Tibial nerve (tissue), 4 donors: ENCODE results near the gene KRTAP12-4. TPM values are rescaled to one million over a fixed set of nuclear protein-coding genes. Genes with fewer than 3 reads are reported as not detected.

Source experiments
- DNase-seq, 2 donors: peaks; one replicate each; pipeline ENCODE4 v3.0.0-alpha.2; 2019; ENCODE audit warnings: low spot score in 2 of 2
- H3K27ac ChIP-seq, 4 donors: fragments of 200-600 bp; sonication (generic) in 3 of 4; one replicate each; pipeline ENCODE4 v1.5.1; 2017 to 2019; ENCODE audit warnings: mild to moderate bottlenecking in 1 of 4
- H3K27me3 ChIP-seq, 2 donors: fragments of 200-600 bp; sonication (generic) in 1 of 2; one replicate each; pipeline versions ENCODE4 v1.5.1 to v1.6.0; 2017 to 2019
- H3K36me3 ChIP-seq, 3 donors: fragments of 200-600 bp; sonication (generic); one replicate each; pipeline ENCODE4 v1.5.1; 2018 to 2019
- H3K4me1 ChIP-seq, 4 donors: fragments of 200-600 bp; sonication (generic) in 3 of 4; one replicate each; pipeline ENCODE4 v1.5.1; 2017 to 2019
- H3K4me3 ChIP-seq, 4 donors: fragments of 200-600 bp; sonication (generic) in 3 of 4; one replicate each; pipeline ENCODE4 v1.5.1; 2017 to 2019; ENCODE audit warnings: mild to moderate bottlenecking in 1 of 4, moderate library complexity in 1 of 4
- H3K9me3 ChIP-seq, 4 donors: fragments of 200-600 bp; sonication (generic) in 3 of 4; one replicate each; pipeline ENCODE4 v1.5.1; 2017 to 2019
- EP300 ChIP-seq, 2 donors: sonication (generic); formaldehyde crosslinking; IDR thresholded peaks; one replicate each; pipeline ENCODE4 v1.6.1; 2017; ENCODE audit warnings: antibody characterized with exemption in 2 of 2, mild to moderate bottlenecking in 1 of 2
- POLR2A ChIP-seq, 2 donors: fragments of 450-650 bp; IDR thresholded peaks; one replicate each; pipeline ENCODE4 v1.6.1; 2017; ENCODE audit warnings: antibody characterized with exemption in 2 of 2, mild to moderate bottlenecking in 2 of 2, moderate library complexity in 2 of 2
- WGBS, 2 donors: methylation state at CpG; one replicate each; pipeline ENCODE4 v1.1.5; 2018; 5-methylcytosine and 5-hydroxymethylcytosine counted together
- total RNA-seq, 4 donors: library from RNA; depleted of rRNA; stranded (reverse); fragments of >200 nt; gene quantifications; one replicate each; pipeline ENCODE4 v1.1.0, GENCODE V29; 2016
- TF ChIP-seq, protein P1 (sequence below), 5 experiments: fragments of 200-600 bp in 3 of 5; fragments of 450-650 bp in 2 of 5; sonication (generic) in 3 of 5; IDR thresholded peaks; one replicate each; pipeline ENCODE4 v1.5.1; 2016 to 2019; ENCODE audit warnings: antibody characterized with exemption in 5 of 5, mild to moderate bottlenecking in 3 of 5, moderate library complexity in 2 of 5

KRTAP12-4 gene
- total RNA-seq, 4 donors from 2014 or later, result not detected

DNA sequence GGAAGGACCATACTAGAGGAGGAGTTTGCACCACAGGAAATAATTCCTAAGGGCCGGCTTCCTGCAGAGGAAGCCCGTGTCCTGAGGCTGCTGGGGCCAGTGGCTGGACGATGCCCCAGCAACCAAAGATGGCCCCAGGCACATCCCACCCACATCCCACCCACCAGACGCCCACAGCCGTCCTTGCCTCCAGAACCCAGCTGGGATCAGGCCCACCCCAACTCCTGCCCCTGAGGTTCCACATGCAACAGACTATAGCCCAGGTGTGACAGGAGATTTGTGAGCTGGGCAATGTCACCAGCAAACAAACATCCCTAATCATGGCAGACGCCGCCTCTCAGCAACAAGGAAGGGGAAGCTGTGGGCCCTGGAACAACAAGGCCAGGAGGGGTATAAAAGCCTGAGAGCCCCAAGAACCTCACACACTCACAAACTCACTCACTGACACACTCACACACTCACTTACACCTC lies 27.8 kb downstream of the KRTAP12-4 start, which contains the start of gene KRTAP10-9:
KRTAP10-9 (plus strand) TSS at position 421 of the 471 bp plus-strand sequence. CDS start 79 bp downstream, outside the sequence.
- WGBS, 2 donors, result 56 to 100% methylated on average over 2 to 7 of the region's 7 CpGs
- no peak for DNase-seq
- peaks cover 0 to 63% (median 10%) of the 10 kb centered on the region in 4 donors for H3K9me3 ChIP-seq
- H3K4me3 ChIP-seq, result no peak within 1 kb of the TSS
- H3K27me3 ChIP-seq, result peaks cover 0 to 15% of the 10 kb centered on the region in 2 donors
- no peaks in the 10 kb centered on the region for H3K36me3 ChIP-seq
- H3K27ac ChIP-seq, result no peak within 1 kb of the TSS
- no peak for TF ChIP-seq POLR2A (IDR thresholded peaks at IDR 0.05)
- no peak for TF ChIP-seq EP300 (IDR thresholded peaks at IDR 0.05)
- TF ChIP-seq, protein P1, sequence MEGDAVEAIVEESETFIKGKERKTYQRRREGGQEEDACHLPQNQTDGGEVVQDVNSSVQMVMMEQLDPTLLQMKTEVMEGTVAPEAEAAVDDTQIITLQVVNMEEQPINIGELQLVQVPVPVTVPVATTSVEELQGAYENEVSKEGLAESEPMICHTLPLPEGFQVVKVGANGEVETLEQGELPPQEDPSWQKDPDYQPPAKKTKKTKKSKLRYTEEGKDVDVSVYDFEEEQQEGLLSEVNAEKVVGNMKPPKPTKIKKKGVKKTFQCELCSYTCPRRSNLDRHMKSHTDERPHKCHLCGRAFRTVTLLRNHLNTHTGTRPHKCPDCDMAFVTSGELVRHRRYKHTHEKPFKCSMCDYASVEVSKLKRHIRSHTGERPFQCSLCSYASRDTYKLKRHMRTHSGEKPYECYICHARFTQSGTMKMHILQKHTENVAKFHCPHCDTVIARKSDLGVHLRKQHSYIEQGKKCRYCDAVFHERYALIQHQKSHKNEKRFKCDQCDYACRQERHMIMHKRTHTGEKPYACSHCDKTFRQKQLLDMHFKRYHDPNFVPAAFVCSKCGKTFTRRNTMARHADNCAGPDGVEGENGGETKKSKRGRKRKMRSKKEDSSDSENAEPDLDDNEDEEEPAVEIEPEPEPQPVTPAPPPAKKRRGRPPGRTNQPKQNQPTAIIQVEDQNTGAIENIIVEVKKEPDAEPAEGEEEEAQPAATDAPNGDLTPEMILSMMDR (IDR thresholded peaks at IDR 0.05), result no peak
- no peaks in the 10 kb centered on the region for H3K4me1 ChIP-seq

DNA sequence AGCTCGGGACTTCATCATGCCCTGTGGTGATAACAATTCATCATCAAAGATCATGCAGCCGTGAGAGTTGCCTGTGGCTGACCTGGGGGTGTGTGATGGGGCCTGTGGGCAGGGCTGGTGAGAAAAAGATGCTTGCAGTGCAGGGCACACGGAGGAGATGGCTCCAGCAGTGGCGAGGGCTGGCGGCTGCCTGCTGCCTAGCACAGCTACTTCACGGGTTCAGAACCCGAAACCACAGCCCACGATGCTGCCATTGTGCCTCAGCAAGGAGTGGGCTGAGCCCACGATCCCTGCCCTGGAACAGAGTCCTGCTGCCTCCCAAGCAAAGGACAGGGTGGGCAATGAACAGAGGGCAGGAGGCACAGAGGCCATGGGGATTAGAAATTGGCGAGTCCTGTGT lies 28.2 kb downstream of the KRTAP12-4 start:
- peaks cover 0 to 60% (median 7%) of the 10 kb centered on the region in 4 donors for H3K9me3 ChIP-seq
- DNase-seq, result no peak
- WGBS, 2 donors, result 75 to 84% methylated on average over 10 of the region's 10 CpGs

DNA sequence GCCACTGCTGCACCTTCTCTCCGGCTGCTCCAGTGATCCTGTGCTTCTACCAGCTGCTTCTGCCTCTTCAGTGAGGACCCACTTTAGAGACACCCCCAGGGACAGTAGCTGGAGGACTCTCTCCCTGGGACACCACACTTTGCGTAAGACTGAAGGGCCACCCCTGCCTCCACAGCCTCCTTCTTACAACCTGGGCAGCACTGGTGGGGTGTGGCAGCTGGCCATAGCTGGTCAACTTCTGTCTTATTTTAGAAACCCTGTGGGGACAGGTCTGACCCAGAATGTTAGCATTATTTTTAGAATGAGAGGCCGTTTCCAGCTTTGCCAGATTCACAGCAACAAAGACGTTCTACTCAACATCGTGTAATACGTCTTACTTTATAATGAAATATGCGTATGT lies 28.7 kb downstream of the KRTAP12-4 start:
- no peaks in the 10 kb centered on the region for H3K4me1 ChIP-seq
- H3K9me3 ChIP-seq, result peaks cover 0 to 55% (median 7%) of the 10 kb centered on the region in 4 donors
- H3K36me3 ChIP-seq, result no peaks in the 10 kb centered on the region
- DNase-seq, result no peak
- 85 to 89% methylated on average over 7 of the region's 7 CpGs for WGBS, 2 donors
- no peak overlapping the region for H3K27ac ChIP-seq
- peaks cover 0 to 15% of the 10 kb centered on the region in 2 donors for H3K27me3 ChIP-seq
- TF ChIP-seq, protein P1 (IDR thresholded peaks at IDR 0.05), result no peak
- TF ChIP-seq EP300 (IDR thresholded peaks at IDR 0.05) (no peak), POLR2A (IDR thresholded peaks at IDR 0.05) (no peak)
- H3K4me3 ChIP-seq, result no peak overlapping the region

More for the DNA sequence above, 28.2 kb downstream of the KRTAP12-4 start:
- H3K4me1 ChIP-seq, result no peaks in the 10 kb centered on the region
- no peak overlapping the region for H3K27ac ChIP-seq
- no peak for TF ChIP-seq POLR2A (IDR thresholded peaks at IDR 0.05)
- TF ChIP-seq, protein P1 (IDR thresholded peaks at IDR 0.05), result no peak
- no peak for TF ChIP-seq EP300 (IDR thresholded peaks at IDR 0.05)
- no peaks in the 10 kb centered on the region for H3K36me3 ChIP-seq
- H3K4me3 ChIP-seq, result no peak overlapping the region
- peaks cover 0 to 15% of the 10 kb centered on the region in 2 donors for H3K27me3 ChIP-seq

DNA sequence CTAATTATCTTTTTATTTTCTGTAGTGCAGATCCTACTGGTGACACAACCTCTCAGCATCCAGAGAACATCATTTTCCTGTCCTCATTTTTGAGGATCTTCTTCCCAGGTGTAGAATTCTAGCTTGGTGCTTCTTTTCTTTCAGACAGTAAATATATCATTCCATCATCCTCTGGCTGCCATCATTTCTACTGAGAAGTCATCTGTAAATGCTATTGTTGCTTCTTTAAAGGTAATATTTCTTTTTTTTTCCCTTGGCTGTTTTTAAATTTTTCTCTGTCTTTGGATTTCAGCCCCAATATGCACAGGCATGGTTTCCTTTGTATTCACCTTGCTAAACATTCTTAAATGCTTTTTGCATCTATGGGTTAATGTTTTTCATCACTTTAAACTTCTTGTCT lies 30.9 kb downstream of the KRTAP12-4 start:
- no peak for DNase-seq
- Histone ChIP-seq H3K27ac (no peak overlapping the region), H3K4me1 (no peaks in the 10 kb centered on the region), H3K36me3 (no peaks in the 10 kb centered on the region), H3K4me3 (no peak overlapping the region), H3K27me3 (peaks cover 0 to 12% of the 10 kb centered on the region in 2 donors), H3K9me3 (peaks cover 0 to 50% (median 9%) of the 10 kb centered on the region in 4 donors)
- TF ChIP-seq, protein P1 (IDR thresholded peaks at IDR 0.05), result no peak
- TF ChIP-seq POLR2A (IDR thresholded peaks at IDR 0.05) (no peak), EP300 (IDR thresholded peaks at IDR 0.05) (no peak)

DNA sequence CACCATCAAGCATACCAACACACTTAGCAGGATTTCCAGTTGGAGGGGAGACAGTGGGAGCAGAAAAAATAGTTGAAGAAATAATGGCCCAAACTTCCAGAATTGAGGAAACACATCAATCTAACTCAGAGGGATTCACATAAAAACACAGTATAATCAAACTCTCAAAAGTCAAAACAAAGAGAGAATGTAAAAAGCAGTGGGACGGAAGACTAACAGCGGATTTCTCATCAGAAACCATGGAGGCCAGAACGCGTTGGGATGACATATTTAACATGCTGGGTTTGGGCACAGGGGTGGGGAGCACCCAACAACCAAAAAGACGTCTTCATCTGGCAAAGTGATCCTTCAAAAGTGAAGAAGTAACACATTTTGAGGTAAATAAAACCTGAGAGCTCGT lies 34.6 kb downstream of the KRTAP12-4 start:
- peaks cover 0 to 42% (median 9%) of the 10 kb centered on the region in 4 donors for H3K9me3 ChIP-seq
- H3K4me1 ChIP-seq, result no peaks in the 10 kb centered on the region
- no peak overlapping the region for H3K27ac ChIP-seq
- WGBS, 2 donors, result 84 to 86% methylated on average over 6 of the region's 6 CpGs
- no peak overlapping the region for H3K4me3 ChIP-seq
- no peak for DNase-seq
- TF ChIP-seq POLR2A (IDR thresholded peaks at IDR 0.05) (no peak), EP300 (IDR thresholded peaks at IDR 0.05) (no peak)
- TF ChIP-seq, protein P1 (IDR thresholded peaks at IDR 0.05), result no peak
- no peaks in the 10 kb centered on the region for H3K36me3 ChIP-seq
- H3K27me3 ChIP-seq, result no peaks in the 10 kb centered on the region
